Skeletal muscle satellite cell (primary cell): ENCODE measurements around the gene ZNF621.
A peak's percentile ranks its signal among the peaks of the same experiment; 100 is the strongest.

Experiments used
- H3K27me3 ChIP-seq: 2 replicates; pipeline ENCODE4 v1.7.0; 2013; ENCODE audit warnings: low read length; ENCODE audit not compliant: control insufficient read depth, insufficient read depth
- H3K36me3 ChIP-seq: 2 replicates; pipeline ENCODE4 v1.7.0; 2013; ENCODE audit warnings: mild to moderate bottlenecking, control low read depth, low read length; ENCODE audit not compliant: insufficient read depth
- H3K4me1 ChIP-seq: 2 replicates; pipeline ENCODE4 v1.7.0; 2013; ENCODE audit warnings: low read length; ENCODE audit not compliant: control insufficient read depth, insufficient read depth
- H3K4me2 ChIP-seq: 2 replicates; pipeline ENCODE4 v1.7.0; 2013; ENCODE audit warnings: mild to moderate bottlenecking, low read length
- H3K4me3 ChIP-seq: 2 replicates; pipeline ENCODE4 v1.7.0; 2013; ENCODE audit warnings: low read length
- H3K9ac ChIP-seq: 2 replicates; pipeline ENCODE4 v1.7.0; 2013; ENCODE audit warnings: mild to moderate bottlenecking, low read depth, low read length, moderate library complexity
- H3K9me3 ChIP-seq: replicated peaks from 2 replicates; pipeline ENCODE4 v1.7.0; 2013; ENCODE audit warnings: mild to moderate bottlenecking, control low read depth, low read length

The ZNF621 gene

GRCh38 chr3:40505599-40506462, 18.9 kb upstream of the ZNF621 start, which contains the start of gene ZNF620:
Gene ZNF620 (plus strand): TSS chr3:40506039. CDS start chr3:40506353, 314 bp downstream.
- Histone ChIP-seq H3K9me3 (no peaks in the 10 kb centered on the region), H3K4me3 (peak within 1 kb of the TSS; percentile 72), H3K9ac (peak within 1 kb of the TSS; percentile 62), H3K36me3 (no peaks in the 10 kb centered on the region), H3K4me2 (peak within 1 kb of the TSS; percentile 97), H3K27me3 (no peaks in the 10 kb centered on the region), H3K4me1 (peaks cover 16% of the 10 kb centered on the region)

- H3K4me2 ChIP-seq, result no peak overlapping the region
- no peaks in the 10 kb centered on the region for H3K9me3 ChIP-seq
- H3K9ac ChIP-seq, result no peak overlapping the region
- H3K4me1 ChIP-seq, result no peaks in the 10 kb centered on the region
- H3K36me3 ChIP-seq, result no peaks in the 10 kb centered on the region
- H3K27me3 ChIP-seq, result no peaks in the 10 kb centered on the region
- H3K4me3 ChIP-seq, result no peak overlapping the region
Observed at GRCh38 chr3:40511031-40511718, 13.6 kb upstream of the ZNF621 start.

GRCh38 chr3:40516201-40516600, 8.6 kb upstream of the ZNF621 start:
- H3K4me3 ChIP-seq, result no peak overlapping the region
- no peaks in the 10 kb centered on the region for H3K9me3 ChIP-seq
- H3K36me3 ChIP-seq, result no peaks in the 10 kb centered on the region
- H3K4me2 ChIP-seq, result no peak overlapping the region
- no peaks in the 10 kb centered on the region for H3K27me3 ChIP-seq
- H3K9ac ChIP-seq, result no peak overlapping the region
- H3K4me1 ChIP-seq, result no peaks in the 10 kb centered on the region

- H3K4me3 ChIP-seq, result no peak overlapping the region
- H3K36me3 ChIP-seq, result no peaks in the 10 kb centered on the region
- H3K4me1 ChIP-seq, result no peaks in the 10 kb centered on the region
- no peak overlapping the region for H3K4me2 ChIP-seq
- H3K27me3 ChIP-seq, result no peaks in the 10 kb centered on the region
- H3K9me3 ChIP-seq, result no peaks in the 10 kb centered on the region
- no peak overlapping the region for H3K9ac ChIP-seq
Observed at GRCh38 chr3:40518067-40518466, 6.7 kb upstream of the ZNF621 start.

GRCh38 chr3:40518848-40519247, 5.9 kb upstream of the ZNF621 start:
- Histone ChIP-seq H3K36me3 (no peaks in the 10 kb centered on the region), H3K9me3 (no peaks in the 10 kb centered on the region), H3K27me3 (no peaks in the 10 kb centered on the region), H3K9ac (no peak overlapping the region), H3K4me3 (no peak overlapping the region), H3K4me2 (no peak overlapping the region), H3K4me1 (no peaks in the 10 kb centered on the region)

- H3K9ac ChIP-seq, result no peak overlapping the region
- no peaks in the 10 kb centered on the region for H3K36me3 ChIP-seq
- H3K4me2 ChIP-seq, result no peak overlapping the region
- H3K27me3 ChIP-seq, result no peaks in the 10 kb centered on the region
- peaks cover 10% of the 10 kb centered on the region for H3K4me1 ChIP-seq
- no peak overlapping the region for H3K4me3 ChIP-seq
- no peaks in the 10 kb centered on the region for H3K9me3 ChIP-seq
Observed at GRCh38 chr3:40521254-40521653, 3.5 kb upstream of the ZNF621 start.

GRCh38 chr3:40523781-40524180, 979 bp upstream of the ZNF621 start:
- Histone ChIP-seq H3K4me1 (peaks cover 10% of the 10 kb centered on the region), H3K9me3 (no peaks in the 10 kb centered on the region), H3K4me3 (no peak overlapping the region), H3K36me3 (peaks cover 9% of the 10 kb centered on the region), H3K9ac (peak overlapping the region; percentile 97), H3K27me3 (no peaks in the 10 kb centered on the region), H3K4me2 (no peak overlapping the region)

- Histone ChIP-seq H3K36me3 (peaks cover 11% of the 10 kb centered on the region), H3K9me3 (no peaks in the 10 kb centered on the region), H3K4me2 (peak overlapping the region; percentile 94), H3K4me3 (peak overlapping the region; percentile 83), H3K4me1 (peaks cover 10% of the 10 kb centered on the region), H3K9ac (peak overlapping the region; percentile 97), H3K27me3 (no peaks in the 10 kb centered on the region)
Observed at GRCh38 chr3:40524222-40524567, 565 bp upstream of the ZNF621 start.

GRCh38 chr3:40528426-40528825, 3.7 kb downstream of the ZNF621 start:
- no peak overlapping the region for H3K4me3 ChIP-seq
- H3K36me3 ChIP-seq, result peaks cover 52% of the 10 kb centered on the region
- H3K9me3 ChIP-seq, result peaks cover 10% of the 10 kb centered on the region
- H3K4me1 ChIP-seq, result peaks cover 10% of the 10 kb centered on the region
- no peaks in the 10 kb centered on the region for H3K27me3 ChIP-seq
- H3K9ac ChIP-seq, result no peak overlapping the region
- no peak overlapping the region for H3K4me2 ChIP-seq

- Histone ChIP-seq H3K4me1 (no peaks in the 10 kb centered on the region), H3K27me3 (no peaks in the 10 kb centered on the region), H3K9ac (no peak overlapping the region), H3K4me3 (no peak overlapping the region), H3K36me3 (peaks cover 80% of the 10 kb centered on the region), H3K4me2 (no peak overlapping the region), H3K9me3 (peaks cover 10% of the 10 kb centered on the region)
Observed at GRCh38 chr3:40532252-40532651, 7.5 kb downstream of the ZNF621 start.

- Histone ChIP-seq H3K9me3 (peaks cover 10% of the 10 kb centered on the region), H3K9ac (no peak overlapping the region), H3K4me1 (no peaks in the 10 kb centered on the region), H3K4me3 (no peak overlapping the region), H3K36me3 (peaks cover 76% of the 10 kb centered on the region), H3K27me3 (no peaks in the 10 kb centered on the region), H3K4me2 (no peak overlapping the region)
Observed at GRCh38 chr3:40534283-40534682, 9.5 kb downstream of the ZNF621 start.
